ENCODE results near the gene KRTAP5-7.
"Not testable (repeated sequence)": the region's sequence is repeated elsewhere in the genome, so short reads cannot be mapped to it uniquely, and the experiment has no call there.

KRTAP5-7 gene

DNA sequence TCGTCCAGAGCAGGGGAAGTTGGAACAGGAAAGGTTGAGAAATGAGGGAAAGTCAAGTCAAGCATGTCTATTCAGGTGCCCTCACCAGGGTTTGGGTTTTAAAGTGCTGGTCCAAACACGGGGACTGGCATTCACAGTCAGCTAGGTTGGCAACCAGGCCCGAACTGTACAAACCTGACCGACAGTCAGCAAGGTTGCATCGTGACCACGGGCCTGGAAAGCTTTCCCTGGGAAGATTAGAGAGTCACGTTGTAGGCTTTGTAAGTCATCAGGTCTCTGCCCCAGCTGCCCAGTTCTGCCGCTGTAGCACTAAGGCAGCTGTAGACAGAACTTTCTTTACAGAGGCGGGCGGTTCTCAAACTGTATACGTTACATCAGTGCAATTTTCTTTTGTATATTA is 45.7 kb downstream of the KRTAP5-7 start:
- POLR2A ChIA-PET, result no interaction called here
- CTCF ChIA-PET, result interaction anchor here (0.6 to 1.4 kb wide), 2 partner anchors 9 to 11 kb away, joined by 3 to 4 read pairs; no protein-coding TSS in a partner anchor
- TF ChIP-seq, protein P1, sequence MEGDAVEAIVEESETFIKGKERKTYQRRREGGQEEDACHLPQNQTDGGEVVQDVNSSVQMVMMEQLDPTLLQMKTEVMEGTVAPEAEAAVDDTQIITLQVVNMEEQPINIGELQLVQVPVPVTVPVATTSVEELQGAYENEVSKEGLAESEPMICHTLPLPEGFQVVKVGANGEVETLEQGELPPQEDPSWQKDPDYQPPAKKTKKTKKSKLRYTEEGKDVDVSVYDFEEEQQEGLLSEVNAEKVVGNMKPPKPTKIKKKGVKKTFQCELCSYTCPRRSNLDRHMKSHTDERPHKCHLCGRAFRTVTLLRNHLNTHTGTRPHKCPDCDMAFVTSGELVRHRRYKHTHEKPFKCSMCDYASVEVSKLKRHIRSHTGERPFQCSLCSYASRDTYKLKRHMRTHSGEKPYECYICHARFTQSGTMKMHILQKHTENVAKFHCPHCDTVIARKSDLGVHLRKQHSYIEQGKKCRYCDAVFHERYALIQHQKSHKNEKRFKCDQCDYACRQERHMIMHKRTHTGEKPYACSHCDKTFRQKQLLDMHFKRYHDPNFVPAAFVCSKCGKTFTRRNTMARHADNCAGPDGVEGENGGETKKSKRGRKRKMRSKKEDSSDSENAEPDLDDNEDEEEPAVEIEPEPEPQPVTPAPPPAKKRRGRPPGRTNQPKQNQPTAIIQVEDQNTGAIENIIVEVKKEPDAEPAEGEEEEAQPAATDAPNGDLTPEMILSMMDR (IDR thresholded peaks at IDR 0.05; ENCODE audit: insufficient read depth, low read length, missing control alignments), result no peak
- no peak for DNase-seq (ENCODE audit: low read depth, low spot score)
- H3K4me3 ChIP-seq (ENCODE audit: low read depth, low read length), result no peak overlapping the region

DNA sequence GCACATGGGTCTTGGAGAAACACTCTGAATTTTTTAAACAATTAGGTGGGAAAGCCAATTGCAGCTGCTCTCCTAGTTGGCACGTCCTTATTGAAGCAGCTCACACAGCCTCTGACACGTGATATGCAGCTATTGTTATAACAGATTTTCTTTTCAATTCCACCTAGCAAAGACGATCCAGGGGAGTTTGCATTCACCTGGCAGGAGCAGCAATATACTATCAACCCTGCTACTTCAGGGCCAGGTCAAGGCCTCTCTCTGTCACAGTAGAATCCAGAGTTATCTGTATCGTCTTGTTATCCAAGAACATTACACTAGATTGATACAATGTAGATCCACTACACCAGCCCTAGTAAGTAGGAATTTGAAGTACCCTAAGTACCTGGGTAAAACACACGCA is 47.4 kb downstream of the KRTAP5-7 start:
- DNase-seq (ENCODE audit: low read depth, low spot score), result no peak
- no peak overlapping the region for H3K4me3 ChIP-seq (ENCODE audit: low read depth, low read length)
- ChIA-PET POLR2A (no interaction called here), CTCF (no interaction called here)
- TF ChIP-seq, protein P1 (IDR thresholded peaks at IDR 0.05; ENCODE audit: insufficient read depth, low read length, missing control alignments), result no peak

DNA sequence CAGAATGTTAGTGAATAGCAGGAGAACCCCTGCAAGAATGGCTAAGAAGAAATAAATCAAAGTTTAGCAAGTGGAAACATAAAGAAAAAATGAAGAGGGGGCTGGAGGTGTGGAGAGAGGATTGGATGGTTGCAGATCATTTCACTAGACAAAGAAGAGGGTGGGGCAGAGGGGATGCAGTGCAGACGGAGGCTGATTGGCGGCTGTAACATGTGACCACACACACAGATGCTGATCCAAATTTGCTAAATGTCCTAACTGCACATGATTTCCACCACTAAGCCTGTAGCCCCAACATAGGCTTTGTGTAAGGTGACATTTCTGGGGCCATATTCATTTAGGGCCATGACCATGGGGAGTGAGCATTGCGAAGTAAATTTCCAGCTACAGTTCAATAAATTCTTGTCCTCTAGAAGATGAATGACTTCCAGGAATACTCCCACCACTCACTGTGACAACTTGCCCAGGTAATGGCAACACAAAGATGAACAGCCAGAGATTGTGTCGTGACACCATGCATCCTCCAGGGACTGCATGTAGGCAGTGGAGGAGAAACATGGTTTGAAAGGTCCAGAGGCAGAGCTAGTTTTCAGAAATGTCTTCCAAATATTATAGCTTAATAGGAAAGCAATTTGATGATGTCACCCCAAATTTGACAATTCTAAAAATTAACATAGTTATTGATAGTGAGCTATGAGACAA is 48.8 kb downstream of the KRTAP5-7 start:
- TF ChIP-seq, protein P1 (IDR thresholded peaks at IDR 0.05; ENCODE audit: insufficient read depth, low read length, missing control alignments), result no peak
- POLR2A ChIA-PET, result no interaction called here
- no peak for DNase-seq (ENCODE audit: low read depth, low spot score)
- CTCF ChIA-PET, result interaction anchor here (0.6 to 1.1 kb wide), 2 partner anchors 8 to 11 kb away, joined by 3 read pairs; no protein-coding TSS in a partner anchor
- H3K4me3 ChIP-seq (ENCODE audit: low read depth, low read length), result no peak overlapping the region

DNA sequence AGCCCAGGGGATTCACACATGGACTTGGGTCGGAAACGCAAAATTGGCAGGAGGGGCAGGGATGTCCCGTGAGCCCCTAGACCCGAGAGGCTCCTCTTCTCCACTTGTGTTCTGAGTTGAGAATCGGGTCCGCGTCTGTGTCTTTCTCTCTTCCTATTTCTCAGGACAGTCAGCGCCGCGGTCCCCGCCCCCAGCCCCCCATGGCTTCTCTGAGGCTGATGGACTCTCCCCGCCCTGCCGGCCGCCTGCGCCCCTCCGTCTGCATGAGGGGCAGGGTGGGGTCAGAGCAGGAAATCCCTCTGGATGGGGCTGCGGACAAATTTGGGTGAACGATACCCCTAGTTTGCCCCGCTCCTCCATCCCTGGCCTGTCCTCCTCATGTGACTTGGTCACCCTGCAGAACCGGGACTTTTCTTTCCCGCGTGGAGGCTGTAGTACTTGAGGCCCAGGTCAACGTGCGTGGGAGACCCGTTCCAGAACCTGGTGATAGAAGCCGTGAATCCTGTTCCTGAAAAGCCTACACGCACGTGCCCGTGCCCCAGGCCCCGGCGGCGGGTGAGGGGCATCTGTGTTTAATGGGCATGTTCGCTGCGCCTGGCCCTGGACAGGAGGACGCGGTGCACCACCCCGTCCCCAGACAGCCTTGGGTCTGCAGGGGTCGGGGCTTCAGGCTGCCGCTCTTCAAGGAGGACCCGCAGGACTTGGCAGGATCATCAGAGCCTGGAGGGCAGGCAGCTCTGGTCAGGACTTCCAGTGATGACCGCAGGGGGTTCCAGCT is 49.8 kb downstream of the KRTAP5-7 start:
- DNase-seq (ENCODE audit: low read depth, low spot score); POLR2A ChIA-PET; H3K4me3 ChIP-seq (ENCODE audit: low read depth, low read length); CTCF ChIA-PET: not testable (repeated sequence)

DNA sequence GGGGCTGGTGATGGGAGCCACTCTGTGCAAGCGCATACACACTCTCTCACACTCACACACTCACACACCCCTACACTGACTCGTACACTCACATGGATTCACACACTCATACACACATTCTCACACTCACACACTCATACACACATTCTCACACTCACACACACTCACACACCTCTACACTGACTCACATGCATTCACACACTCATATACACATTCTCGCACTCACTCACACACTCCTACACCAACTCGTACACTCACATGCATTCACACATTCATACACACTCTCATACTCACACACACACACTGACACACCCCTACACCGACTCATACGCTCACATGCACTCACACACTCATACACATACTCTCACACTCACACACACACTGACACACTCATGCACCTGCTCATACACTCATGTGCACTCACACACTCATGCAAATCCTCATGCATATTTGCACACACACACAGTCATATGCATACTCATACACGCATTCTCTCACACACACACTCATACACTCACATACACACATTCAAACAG is 50.5 kb downstream of the KRTAP5-7 start:
- ChIA-PET CTCF (no interaction called here), POLR2A (no interaction called here)
- TF ChIP-seq, protein P1 (IDR thresholded peaks at IDR 0.05; ENCODE audit: insufficient read depth, low read length, missing control alignments), result no peak
- no peak for DNase-seq (ENCODE audit: low read depth, low spot score)
- no peak overlapping the region for H3K4me3 ChIP-seq (ENCODE audit: low read depth, low read length)
